H9 (cell line): ENCODE measurements around the gene SPATA6. TPM values are rescaled to one million over a fixed set of nuclear protein-coding genes. Genes with fewer than 3 reads are reported as not detected.

Experiments used
- DNase-seq: peaks from one replicate; pipeline ENCODE4 v3.0.0-alpha.2; 2017
- H2AFZ ChIP-seq: one replicate; pipeline ENCODE4 v1.6.1; 2013; ENCODE audit warnings: mild to moderate bottlenecking, low read length, control low read depth, moderate library complexity
- H2AK5ac ChIP-seq: 2 replicates; pipeline ENCODE4 v1.6.1; 2013; ENCODE audit warnings: low read length, control low read depth, mixed read lengths; ENCODE audit not compliant: insufficient read length
- H2BK120ac ChIP-seq: one replicate; pipeline ENCODE4 v1.6.1; 2013; ENCODE audit warnings: low read depth, mild to moderate bottlenecking, low read length, control low read depth, inconsistent platforms; ENCODE audit not compliant: poor library complexity, severe bottlenecking
- H2BK12ac ChIP-seq: 2 replicates; pipeline ENCODE4 v1.6.1; 2013; ENCODE audit warnings: low read length, control low read depth, mixed read lengths, low read depth; ENCODE audit not compliant: insufficient read length
- H2BK15ac ChIP-seq: 2 replicates; pipeline ENCODE4 v1.6.1; 2013; ENCODE audit warnings: low read depth, low read length, control low read depth
- H2BK20ac ChIP-seq: one replicate; pipeline ENCODE4 v1.6.1; 2013; ENCODE audit warnings: low read depth, mild to moderate bottlenecking, low read length, control low read depth, inconsistent platforms; ENCODE audit not compliant: poor library complexity, severe bottlenecking
- H2BK5ac ChIP-seq: 2 replicates; pipeline ENCODE4 v1.6.1; 2013; ENCODE audit warnings: low read length, control low read depth, mixed read lengths; ENCODE audit not compliant: insufficient read length
- H3K14ac ChIP-seq: 2 replicates; pipeline ENCODE4 v1.6.1; 2013; ENCODE audit warnings: low read length, control low read depth; ENCODE audit not compliant: insufficient read depth
- H3K18ac ChIP-seq: 2 replicates; pipeline ENCODE4 v1.6.1; 2013; ENCODE audit warnings: low read depth, mild to moderate bottlenecking, mixed read lengths, low read length, control low read depth; ENCODE audit not compliant: insufficient read length
- H3K23ac ChIP-seq: 2 replicates; pipeline ENCODE4 v1.6.1; 2013; ENCODE audit warnings: low read length, control low read depth, mixed read lengths, low read depth; ENCODE audit not compliant: insufficient read length
- H3K23me2 ChIP-seq: 2 replicates; pipeline ENCODE4 v1.6.1; 2013; ENCODE audit warnings: low read depth, mild to moderate bottlenecking, mixed read lengths, low read length, control low read depth; ENCODE audit not compliant: insufficient read length, poor library complexity, severe bottlenecking
- H3K27ac ChIP-seq: 2 replicates; pipeline ENCODE4 v1.5.1; 2013; ENCODE audit warnings: low read length, control low read depth, mixed read lengths, low read depth; ENCODE audit not compliant: insufficient read length
- H3K27me3 ChIP-seq: 2 replicates; pipeline ENCODE4 v1.6.1; 2013; ENCODE audit warnings: low read length, control low read depth, inconsistent platforms; ENCODE audit not compliant: insufficient read depth
- H3K4ac ChIP-seq: 2 replicates; pipeline ENCODE4 v1.6.1; 2013; ENCODE audit warnings: low read depth, mild to moderate bottlenecking, control low read depth, inconsistent platforms, low read length, moderate library complexity
- H3K4me1 ChIP-seq: 2 replicates; pipeline ENCODE4 v1.6.1; 2013; ENCODE audit warnings: low read length, control low read depth, inconsistent platforms; ENCODE audit not compliant: insufficient read depth
- H3K4me2 ChIP-seq: 2 replicates; pipeline ENCODE4 v1.6.1; 2013; ENCODE audit warnings: low read length, control low read depth, mixed read lengths; ENCODE audit not compliant: insufficient read length, insufficient read depth
- H3K56ac ChIP-seq: 2 replicates; pipeline ENCODE4 v1.6.1; 2013; ENCODE audit warnings: low read depth, mild to moderate bottlenecking, mixed read lengths, low read length, control low read depth; ENCODE audit not compliant: insufficient read length
- H3K79me1 ChIP-seq: 2 replicates; pipeline ENCODE4 v1.6.1; 2013; ENCODE audit warnings: low read depth, mild to moderate bottlenecking, moderate library complexity, low read length, control low read depth, inconsistent platforms; ENCODE audit not compliant: insufficient read depth, poor library complexity, severe bottlenecking
- H3K79me2 ChIP-seq: 2 replicates; pipeline ENCODE4 v1.6.1; 2013; ENCODE audit warnings: low read length, control low read depth, inconsistent platforms; ENCODE audit not compliant: insufficient read depth
- H3K9ac ChIP-seq: 2 replicates; pipeline ENCODE4 v1.6.1; 2013; ENCODE audit warnings: low read length, control low read depth, mixed read lengths; ENCODE audit not compliant: insufficient read length; ENCODE audit errors: extremely low read depth
- H3K9me3 ChIP-seq: one replicate; pipeline ENCODE4 v1.6.1; 2013; ENCODE audit warnings: low read depth, low read length, inconsistent platforms; ENCODE audit not compliant: control insufficient read depth
- H3T11ph ChIP-seq: one replicate; pipeline ENCODE4 v1.6.1; 2013; ENCODE audit warnings: mild to moderate bottlenecking, low read length, control low read depth, inconsistent platforms
- H4K20me1 ChIP-seq: one replicate; pipeline ENCODE4 v1.6.1; 2013; ENCODE audit not compliant: control insufficient read depth, insufficient read length, insufficient read depth
- H4K5ac ChIP-seq: 2 replicates; pipeline ENCODE4 v1.6.1; 2013; ENCODE audit warnings: low read depth, mild to moderate bottlenecking, mixed read lengths, low read length, control low read depth; ENCODE audit not compliant: insufficient read length
- H4K8ac ChIP-seq: replicated peaks from 2 replicates; pipeline ENCODE4 v1.6.1; 2013; ENCODE audit warnings: low read length, control low read depth, mixed read lengths, low read depth; ENCODE audit not compliant: insufficient read length
- H4K91ac ChIP-seq: 2 replicates; pipeline ENCODE4 v1.6.1; 2013; ENCODE audit warnings: low read depth, mild to moderate bottlenecking, moderate library complexity, mixed read lengths, low read length, control low read depth; ENCODE audit not compliant: insufficient read length
- H3K27ac Mint-ChIP-seq, 3 experiments: 2 replicates in 2 of 3; 3 replicates in 1 of 3; pipeline ENCODE4 v1.8.0; 2020 to 2021; ENCODE audit warnings: mixed read lengths in 3 of 3, mild to moderate bottlenecking in 1 of 3, moderate library complexity in 1 of 3
- H3K27me3 Mint-ChIP-seq: 2 replicates; pipeline ENCODE4 v1.8.0; 2021; ENCODE audit warnings: low read depth, mild to moderate bottlenecking, moderate library complexity, mixed read lengths
- H3K36me3 Mint-ChIP-seq, 3 experiments: 2 replicates in 2 of 3; 3 replicates in 1 of 3; pipeline ENCODE4 v1.8.0; 2020 to 2021; ENCODE audit warnings: low read depth in 3 of 3, mixed read lengths in 3 of 3; ENCODE audit not compliant: insufficient read depth in 1 of 3
- H3K4me1 Mint-ChIP-seq, 2 experiments: 2 replicates each; pipeline ENCODE4 v1.8.0; 2020; ENCODE audit warnings: mixed read lengths in 2 of 2
- H3K4me3 Mint-ChIP-seq, 2 experiments: 2 replicates in 1 of 2; 3 replicates in 1 of 2; pipeline ENCODE4 v1.8.0; 2020 to 2021; ENCODE audit warnings: mild to moderate bottlenecking in 2 of 2, mixed read lengths in 2 of 2, moderate library complexity in 1 of 2
- H3K9me3 Mint-ChIP-seq, 2 experiments: 2 replicates in 1 of 2; 3 replicates in 1 of 2; pipeline ENCODE4 v1.8.0; 2020; ENCODE audit warnings: mild to moderate bottlenecking in 2 of 2, mixed read lengths in 2 of 2, moderate library complexity in 1 of 2
- CTCF ChIP-seq: fragments of 200-600 bp; sonication (generic); conservative IDR thresholded peaks from 3 replicates; pipeline ENCODE4 v1.8.0; 2021; ENCODE audit warnings: antibody characterized with exemption, mild to moderate bottlenecking
- WGBS: extraction: QIAGEN DNeasy Blood & Tissue Kit; methylation state at CpG from one replicate; pipeline ENCODE4 v1.1.7; 2013; ENCODE audit warnings: missing lambda C conversion rate, low lambda C conversion rate, mixed read lengths; ENCODE audit not compliant: insufficient read length; ENCODE audit errors: extremely low coverage; 5-methylcytosine and 5-hydroxymethylcytosine counted together
- total RNA-seq: library from RNA; stranded (reverse); gene quantifications from 2 replicates; pipeline ENCODE4 v1.2.1, GENCODE V29; 2021

The SPATA6 gene
- total RNA-seq, 1 experiment from 2014 or later, result 8.0 TPM

- H2BK12ac ChIP-seq, result no peak overlapping the region
- H3K79me2 ChIP-seq, result no peaks in the 10 kb centered on the region
- H3K4me1 ChIP-seq, result no peaks in the 10 kb centered on the region
- no peak overlapping the region for H3K4me2 ChIP-seq
- no peak overlapping the region for H4K5ac ChIP-seq
- no peak overlapping the region for H3K27ac ChIP-seq
- no peaks in the 10 kb centered on the region for H3K27me3 ChIP-seq
- H2BK20ac ChIP-seq, result no peak overlapping the region
- H3K4me1 Mint-ChIP-seq, result peaks cover 2% of the 10 kb centered on the region in 2 experiments; a peak in 1 of 4 replicates
- no peak overlapping the region for H4K91ac ChIP-seq
- no peaks in the 10 kb centered on the region for H3K9me3 ChIP-seq
- no peak overlapping the region for H2BK120ac ChIP-seq
- no peak overlapping the region for H3K4me3 Mint-ChIP-seq
- H3K36me3 Mint-ChIP-seq, result no peaks in the 10 kb centered on the region
- H3T11ph ChIP-seq, result no peak overlapping the region
- H3K23me2 ChIP-seq, result no peaks in the 10 kb centered on the region
- H3K9ac ChIP-seq, result no peak overlapping the region
- H4K8ac ChIP-seq, result no peak overlapping the region
- no peak overlapping the region for H2AFZ ChIP-seq
- no peak for DNase-seq
- H2BK5ac ChIP-seq, result no peak overlapping the region
- no peaks in the 10 kb centered on the region for H3K79me1 ChIP-seq
- no peak overlapping the region for H3K56ac ChIP-seq
- no peak overlapping the region for H3K14ac ChIP-seq
- no peak overlapping the region for H2AK5ac ChIP-seq
- H4K20me1 ChIP-seq, result no peaks in the 10 kb centered on the region
- no peak overlapping the region for H2BK15ac ChIP-seq
- H3K4ac ChIP-seq, result no peak overlapping the region
- no peak overlapping the region for H3K27ac Mint-ChIP-seq
- TF ChIP-seq CTCF, result no peak
- no peak overlapping the region for H3K23ac ChIP-seq
- WGBS, result no CpG with 5 or more reads among the region's 3 CpGs
- peaks cover 2% of the 10 kb centered on the region; the same call in 1 of the 2 replicates for H3K27me3 Mint-ChIP-seq
- H3K18ac ChIP-seq, result no peak overlapping the region
- H3K9me3 Mint-ChIP-seq, result no peaks in the 10 kb centered on the region
Observed at GRCh38 chr1:48250572-48250971, 221.4 kb downstream of the SPATA6 start.
